H1 (cell line): ENCODE data around the gene CDYL2. TPM values are rescaled to one million over a fixed set of nuclear protein-coding genes. Genes with fewer than 3 reads are reported as not detected.

Experiments
- CTCF ChIA-PET: fragments of 300-600 bp; sonication (Branson Sonifier 250); formaldehyde crosslinking; loops from one replicate; lab custom pipeline; 2021; ENCODE audit not compliant: partially characterized antibody; lab: Charles Lee
- POLR2A ChIA-PET: fragments of 300-600 bp; sonication (Branson Sonifier 250); formaldehyde crosslinking; loops from one replicate; lab custom pipeline; 2021; ENCODE audit warnings: inconsistent platforms; ENCODE audit not compliant: partially characterized antibody; lab: Charles Lee
- DNase-seq, 2 experiments: peaks; one replicate each; pipeline versions ENCODE4 v3.0.0 to v3.0.0-alpha.2; 2010 to 2022; ENCODE audit warnings: low spot score in 2 of 2, low read depth in 1 of 2, mixed read lengths in 1 of 2
- FAIRE-seq: peaks from 2 replicates; lab custom pipeline; 2011; peaks lifted over from hg19 to GRCh38; lab: Jason Lieb, UNC
- H2AFZ ChIP-seq: 2 replicates; pipeline ENCODE4 v1.8.1; 2012; ENCODE audit warnings: low read length, inconsistent platforms
- H2AK5ac ChIP-seq: 2 replicates; pipeline ENCODE4 v1.6.1; 2013; ENCODE audit warnings: low read depth, low read length
- H2BK120ac ChIP-seq: replicated peaks from 2 replicates; pipeline ENCODE3; 2013; ENCODE audit warnings: low read depth, low read length, inconsistent platforms
- H2BK12ac ChIP-seq: 2 replicates; pipeline ENCODE4 v1.6.1; 2013; ENCODE audit warnings: low read depth, low read length
- H2BK15ac ChIP-seq: 2 replicates; pipeline ENCODE4 v1.6.1; 2013; ENCODE audit warnings: low read length
- H2BK20ac ChIP-seq: 2 replicates; pipeline ENCODE4 v1.6.1; 2013; ENCODE audit warnings: low read length
- H2BK5ac ChIP-seq: 2 replicates; pipeline ENCODE4 v1.6.1; 2013; ENCODE audit warnings: low read depth, low read length
- H3K14ac ChIP-seq: 2 replicates; pipeline ENCODE4 v1.6.1; 2013; ENCODE audit warnings: inconsistent platforms; ENCODE audit not compliant: insufficient read length
- H3K18ac ChIP-seq: 2 replicates; pipeline ENCODE4 v1.6.1; 2013; ENCODE audit warnings: low read length; ENCODE audit errors: extremely low read depth
- H3K23ac ChIP-seq: 2 replicates; pipeline ENCODE4 v1.6.1; 2013; ENCODE audit warnings: inconsistent platforms; ENCODE audit not compliant: insufficient read length
- H3K23me2 ChIP-seq: 2 replicates; pipeline ENCODE4 v1.6.1; 2013; ENCODE audit warnings: low read depth, low read length
- H3K27ac ChIP-seq: 2 replicates; pipeline ENCODE4 v1.6.1; 2011; ENCODE audit warnings: low read depth, low read length, inconsistent platforms
- H3K27me3 ChIP-seq, 4 experiments: replicated peaks in 1 of 4; 1 replicate in 1 of 4; 2 replicates in 3 of 4; pipeline versions ENCODE4 v1.6.1 to v1.8.1; 2011 to 2013; ENCODE audit warnings: low read length in 3 of 4, mild to moderate bottlenecking in 3 of 4, inconsistent platforms in 2 of 4, mixed read lengths in 2 of 4, moderate library complexity in 1 of 4; ENCODE audit not compliant: control insufficient read depth in 3 of 4, insufficient read depth in 3 of 4; ENCODE audit errors: extremely low read depth in 1 of 4
- H3K36me3 ChIP-seq, 4 experiments: 2 replicates each; pipeline versions ENCODE4 v1.6.1 to v1.8.1; 2011 to 2013; ENCODE audit warnings: mild to moderate bottlenecking in 4 of 4, low read length in 3 of 4, moderate library complexity in 2 of 4, control low read depth in 1 of 4, inconsistent platforms in 1 of 4; ENCODE audit not compliant: insufficient read depth in 4 of 4, control insufficient read depth in 2 of 4
- H3K4ac ChIP-seq: replicated peaks from 2 replicates; pipeline ENCODE3; 2013; ENCODE audit warnings: low read length, low read depth, mixed read lengths, inconsistent platforms; ENCODE audit not compliant: insufficient read length
- H3K4me1 ChIP-seq, 4 experiments: replicated peaks in 1 of 4; 1 replicate in 1 of 4; 2 replicates in 3 of 4; pipeline versions ENCODE4 v1.6.1 to v1.8.1; 2011 to 2013; ENCODE audit warnings: low read length in 3 of 4, inconsistent platforms in 2 of 4, mixed read lengths in 1 of 4; ENCODE audit not compliant: insufficient read depth in 4 of 4, control insufficient read depth in 3 of 4
- H3K4me2 ChIP-seq, 2 experiments: 2 replicates each; pipeline versions ENCODE4 v1.6.1 to v1.8.1; 2011 to 2013; ENCODE audit warnings: low read depth in 2 of 2, low read length in 2 of 2, control low read depth in 1 of 2, inconsistent platforms in 1 of 2, mild to moderate bottlenecking in 1 of 2; ENCODE audit not compliant: insufficient read depth in 1 of 2
- H3K4me3 ChIP-seq, 4 experiments: fragments of 200-600, 300-600 bp in 1 of 4; sonication (generic), shearing (Covaris generic), sonication (Bioruptor Twin) in 1 of 4; 2 replicates each; pipeline versions ENCODE4 v1.5.1 to v1.8.1; 2011 to 2016; ENCODE audit warnings: low read length in 4 of 4, low read depth in 3 of 4, control low read depth in 2 of 4, inconsistent platforms in 2 of 4, mild to moderate bottlenecking in 2 of 4, mixed read lengths in 1 of 4, moderate library complexity in 1 of 4; ENCODE audit not compliant: insufficient read depth in 2 of 4; ENCODE audit errors: extremely low read depth in 1 of 4
- H3K56ac ChIP-seq: replicated peaks from 2 replicates; pipeline ENCODE3; 2013; ENCODE audit warnings: low read depth, mild to moderate bottlenecking, mixed read lengths, low read length, inconsistent platforms; ENCODE audit not compliant: insufficient read length
- H3K79me1 ChIP-seq: 2 replicates; pipeline ENCODE4 v1.6.1; 2013; ENCODE audit warnings: low read depth, low read length, control low read depth
- H3K79me2 ChIP-seq, 2 experiments: 2 replicates each; pipeline versions ENCODE4 v1.6.1 to v1.8.1; 2012 to 2013; ENCODE audit warnings: low read length in 2 of 2, mild to moderate bottlenecking in 2 of 2, inconsistent platforms in 1 of 2; ENCODE audit not compliant: insufficient read depth in 2 of 2, control insufficient read depth in 1 of 2
- H3K9ac ChIP-seq, 4 experiments: replicated peaks in 1 of 4; 1 replicate in 1 of 4; 2 replicates in 3 of 4; pipeline versions ENCODE4 v1.6.1 to v1.8.1; 2011 to 2013; ENCODE audit warnings: low read depth in 3 of 4, low read length in 3 of 4, control low read depth in 2 of 4, mild to moderate bottlenecking in 2 of 4, moderate library complexity in 2 of 4, inconsistent platforms in 1 of 4; ENCODE audit errors: extremely low read depth in 1 of 4
- H3K9me3 ChIP-seq, 2 experiments: 2 replicates each; pipeline versions ENCODE4 v1.6.1 to v1.8.1; 2012 to 2013; ENCODE audit warnings: mild to moderate bottlenecking in 2 of 2, moderate library complexity in 2 of 2, control low read depth in 1 of 2, inconsistent platforms in 1 of 2, low read depth in 1 of 2, low read length in 1 of 2, mixed read lengths in 1 of 2; ENCODE audit not compliant: insufficient read depth in 2 of 2
- H4K20me1 ChIP-seq, 2 experiments: replicated peaks in 1 of 2; 2 replicates each; pipeline versions ENCODE3 to v1.8.1; 2011 to 2013; ENCODE audit warnings: inconsistent platforms in 2 of 2, low read length in 2 of 2, mild to moderate bottlenecking in 1 of 2; ENCODE audit not compliant: insufficient read depth in 2 of 2, control insufficient read depth in 1 of 2
- H4K5ac ChIP-seq: 2 replicates; pipeline ENCODE4 v1.6.1; 2013; ENCODE audit warnings: low read length, low read depth, mixed read lengths, inconsistent platforms; ENCODE audit not compliant: insufficient read length
- H4K8ac ChIP-seq: 2 replicates; pipeline ENCODE4 v1.8.0; 2013; ENCODE audit warnings: mild to moderate bottlenecking, moderate library complexity, low read length, inconsistent platforms; ENCODE audit not compliant: insufficient read depth; ENCODE audit errors: extremely low read depth
- H4K91ac ChIP-seq: replicated peaks from 2 replicates; pipeline ENCODE3; 2013; ENCODE audit warnings: low read length, mixed read lengths, inconsistent platforms; ENCODE audit not compliant: insufficient read length
- SP1 ChIP-seq: IDR thresholded peaks from 2 replicates; pipeline ENCODE4 v1.6.1; 2011; ENCODE audit warnings: low read depth, low read length
- SUZ12 ChIP-seq: fragments of 200-600 bp; sonication (generic); IDR thresholded peaks from 2 replicates; pipeline ENCODE4 v1.6.1; 2012; ENCODE audit warnings: mild to moderate bottlenecking, inconsistent platforms, low read length, moderate library complexity, mixed read lengths
- WGBS, 2 experiments: shearing (Covaris generic) in 1 of 2; methylation state at CpG; one replicate each; pipeline versions ENCODE4 v1.1.6 to v1.1.7; 2013 to 2015; ENCODE audit warnings: low lambda C conversion rate in 2 of 2, mixed read lengths in 2 of 2, inconsistent platforms in 1 of 2, low coverage in 1 of 2, missing lambda C conversion rate in 1 of 2; ENCODE audit not compliant: insufficient replicate concordance in 2 of 2, insufficient coverage in 1 of 2, insufficient read length in 1 of 2; ENCODE audit errors: extremely low coverage in 1 of 2, missing lambda C conversion rate in 1 of 2; 5-methylcytosine and 5-hydroxymethylcytosine counted together
- polyA plus RNA-seq, 7 experiments: library from polyadenylated mRNA; depleted of rRNA in 3 of 7; stranded (reverse) in 5 of 7; unstranded in 2 of 7; fragments of >200 nt in 5 of 7; fragments of 200-250 nt in 2 of 7; gene quantifications; 1 replicate in 5 of 7; 2 replicates in 1 of 7; 4 replicates in 1 of 7; pipeline versions ENCODE4 v1.2.1 to v1.2.3, GENCODE V29; 2011 to 2013; ENCODE audit warnings: missing spikeins in 2 of 7, mixed read lengths in 2 of 7
- total RNA-seq: library from RNA; stranded (reverse); fragmentation: NEBNext Ultra II Directional; extraction: Animal tissue kit (Norgen Biotek cat#: 25700); gene quantifications from 2 replicates; pipeline ENCODE4 v1.2.1, GENCODE V29; 2021

The CDYL2 gene
- total and polyA plus RNA-seq, 2 of the 8 experiments (the other 6 are each of a cell fraction or from before 2014, with no cell fraction given), result 0.33 to 5.3 TPM

DNA sequence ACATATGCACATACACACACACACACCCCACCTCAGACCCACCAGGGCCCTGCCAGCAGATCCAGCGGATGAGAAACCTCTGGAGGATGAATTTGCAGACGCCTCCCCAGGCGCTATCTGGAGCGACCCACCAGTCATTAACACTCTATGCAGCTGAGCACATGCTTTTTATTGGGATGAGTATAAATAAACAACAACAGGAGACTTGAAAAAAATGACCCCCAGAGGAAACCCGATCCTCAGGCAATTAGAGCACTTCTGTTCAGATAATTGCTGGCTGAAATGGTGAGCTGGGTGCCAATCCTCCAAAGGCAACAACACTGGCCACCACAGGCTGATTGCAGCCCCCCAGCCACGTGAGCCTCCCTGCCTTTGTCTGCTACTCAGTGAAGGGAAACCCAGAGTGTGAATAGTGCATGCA lies 230.7 kb downstream of the CDYL2 start:
- Histone ChIP-seq H3K27ac (no peak overlapping the region), H2BK5ac (no peak overlapping the region), H3K4me2 (no peak overlapping the region), H3K18ac (no peak overlapping the region), H3K27me3 (no peaks in the 10 kb centered on the region), H4K5ac (no peak overlapping the region), H3K9ac (no peak overlapping the region), H2BK120ac (no peak overlapping the region), H3K23ac (no peak overlapping the region), H3K4me1 (0 out of 7 replicates have a peak, but pooled peaks cover 0 to 2% (median 0%) of the 10 kb centered on the region in 4 experiments), H3K79me2 (no peaks in the 10 kb centered on the region), H4K8ac (no peak overlapping the region), H3K79me1 (no peaks in the 10 kb centered on the region), H4K20me1 (no peaks in the 10 kb centered on the region), H3K14ac (no peak overlapping the region), H3K4me3 (no peak overlapping the region), H2BK15ac (no peak overlapping the region), H3K23me2 (peaks cover 6% of the 10 kb centered on the region; the same call in 1 of the 2 replicates), H4K91ac (no peak overlapping the region)
- ChIA-PET CTCF (no interaction called here), POLR2A (no interaction called here)
- no peak for FAIRE-seq
- WGBS, 2 experiments, result 80% methylated on average over 6 of the region's 6 CpGs; no CpG with 5 or more reads in 1 of the 2 experiments
- no peak for DNase-seq
- TF ChIP-seq SP1, result no peak
- no peak for TF ChIP-seq SUZ12
- TF ChIP-seq, all 59 proteins: peak for 0
- no peak overlapping the region for H2AK5ac ChIP-seq
- no peak overlapping the region for H2AFZ ChIP-seq
- peaks cover 30 to 65% of the 10 kb centered on the region in 2 experiments for H3K9me3 ChIP-seq
- no peaks in the 10 kb centered on the region for H3K36me3 ChIP-seq
- no peak overlapping the region for H2BK12ac ChIP-seq
- H3K56ac ChIP-seq, result no peak overlapping the region
- no peak overlapping the region for H2BK20ac ChIP-seq
- no peak overlapping the region for H3K4ac ChIP-seq
